ENCODE results near the gene TMEM132C. TPM values are rescaled to one million over a fixed set of nuclear protein-coding genes. Genes with fewer than 3 reads are reported as not detected.
A peak's percentile ranks its signal among the peaks of the same experiment; 100 is the strongest.

The TMEM132C gene
- total RNA-seq, 1 experiment from 2014 or later, result 0.14 TPM

GRCh38 chr12:128611736-128612135 lies 344.8 kb downstream of the TMEM132C start:
- Histone ChIP-seq H3K36me3 (replicated peaks; ENCODE audit: control insufficient read depth, insufficient read depth, low read length) (no peaks in the 10 kb centered on the region), H3K4me3 (ENCODE audit: insufficient read depth, low read depth, low read length) (no peak overlapping the region), H3K27me3 (ENCODE audit: control insufficient read depth, insufficient read depth, low read length) (no peaks in the 10 kb centered on the region)
- no peak for DNase-seq

- DNase-seq, result no peak
- Histone ChIP-seq H3K4me3 (ENCODE audit: insufficient read depth, low read depth, low read length) (no peak overlapping the region), H3K36me3 (replicated peaks; ENCODE audit: control insufficient read depth, insufficient read depth, low read length) (no peaks in the 10 kb centered on the region), H3K27me3 (ENCODE audit: control insufficient read depth, insufficient read depth, low read length) (no peaks in the 10 kb centered on the region)
These were observed 345.3 kb downstream of the TMEM132C start for GRCh38 chr12:128612150-128612850.

- peak; percentile 81 for DNase-seq
- no peaks in the 10 kb centered on the region for H3K27me3 ChIP-seq (ENCODE audit: control insufficient read depth, insufficient read depth, low read length)
- H3K4me3 ChIP-seq (ENCODE audit: insufficient read depth, low read depth, low read length), result no peak overlapping the region
- no peaks in the 10 kb centered on the region for H3K36me3 ChIP-seq (replicated peaks; ENCODE audit: control insufficient read depth, insufficient read depth, low read length)
These were observed 347.0 kb downstream of the TMEM132C start for GRCh38 chr12:128613837-128614590.

GRCh38 chr12:128617304-128617833 lies 350.4 kb downstream of the TMEM132C start:
- Histone ChIP-seq H3K36me3 (replicated peaks; ENCODE audit: control insufficient read depth, insufficient read depth, low read length) (no peaks in the 10 kb centered on the region), H3K4me3 (ENCODE audit: insufficient read depth, low read depth, low read length) (no peak overlapping the region), H3K27me3 (ENCODE audit: control insufficient read depth, insufficient read depth, low read length) (no peaks in the 10 kb centered on the region)
- no peak for DNase-seq

- H3K36me3 ChIP-seq (replicated peaks; ENCODE audit: control insufficient read depth, insufficient read depth, low read length), result no peaks in the 10 kb centered on the region
- no peak overlapping the region for H3K4me3 ChIP-seq (ENCODE audit: insufficient read depth, low read depth, low read length)
- DNase-seq, result peak; percentile 55
- no peaks in the 10 kb centered on the region for H3K27me3 ChIP-seq (ENCODE audit: control insufficient read depth, insufficient read depth, low read length)
These were observed 352.3 kb downstream of the TMEM132C start for GRCh38 chr12:128619263-128619662.

- DNase-seq, result no peak
- Histone ChIP-seq H3K36me3 (replicated peaks; ENCODE audit: control insufficient read depth, insufficient read depth, low read length) (no peaks in the 10 kb centered on the region), H3K27me3 (ENCODE audit: control insufficient read depth, insufficient read depth, low read length) (no peaks in the 10 kb centered on the region), H3K4me3 (ENCODE audit: insufficient read depth, low read depth, low read length) (no peak overlapping the region)
These were observed 354.3 kb downstream of the TMEM132C start for GRCh38 chr12:128621304-128621703.

GRCh38 chr12:128623748-128624147 lies 356.8 kb downstream of the TMEM132C start:
- no peak for DNase-seq
- H3K4me3 ChIP-seq (ENCODE audit: insufficient read depth, low read depth, low read length), result no peak overlapping the region
- no peaks in the 10 kb centered on the region for H3K36me3 ChIP-seq (replicated peaks; ENCODE audit: control insufficient read depth, insufficient read depth, low read length)
- no peaks in the 10 kb centered on the region for H3K27me3 ChIP-seq (ENCODE audit: control insufficient read depth, insufficient read depth, low read length)

- H3K27me3 ChIP-seq (ENCODE audit: control insufficient read depth, insufficient read depth, low read length), result no peaks in the 10 kb centered on the region
These were observed 359.9 kb downstream of the TMEM132C start for GRCh38 chr12:128626808-128627320.

GRCh38 chr12:128627659-128628058 lies 360.7 kb downstream of the TMEM132C start:
- no peaks in the 10 kb centered on the region for H3K36me3 ChIP-seq (replicated peaks; ENCODE audit: control insufficient read depth, insufficient read depth, low read length)
- no peak overlapping the region for H3K4me3 ChIP-seq (ENCODE audit: insufficient read depth, low read depth, low read length)
- no peaks in the 10 kb centered on the region for H3K27me3 ChIP-seq (ENCODE audit: control insufficient read depth, insufficient read depth, low read length)
- no peak for DNase-seq

More at GRCh38 chr12:128626808-128627320, 359.9 kb downstream of the TMEM132C start:
- no peak for DNase-seq
- H3K4me3 ChIP-seq (ENCODE audit: insufficient read depth, low read depth, low read length), result no peak overlapping the region
- H3K36me3 ChIP-seq (replicated peaks; ENCODE audit: control insufficient read depth, insufficient read depth, low read length), result no peaks in the 10 kb centered on the region

- H3K36me3 ChIP-seq (replicated peaks; ENCODE audit: control insufficient read depth, insufficient read depth, low read length), result no peaks in the 10 kb centered on the region
- DNase-seq, result no peak
- H3K4me3 ChIP-seq (ENCODE audit: insufficient read depth, low read depth, low read length), result no peak overlapping the region
- no peaks in the 10 kb centered on the region for H3K27me3 ChIP-seq (ENCODE audit: control insufficient read depth, insufficient read depth, low read length)
These were observed 363.0 kb downstream of the TMEM132C start for GRCh38 chr12:128629979-128630378.

- Histone ChIP-seq H3K36me3 (replicated peaks; ENCODE audit: control insufficient read depth, insufficient read depth, low read length) (no peaks in the 10 kb centered on the region), H3K27me3 (ENCODE audit: control insufficient read depth, insufficient read depth, low read length) (no peaks in the 10 kb centered on the region), H3K4me3 (ENCODE audit: insufficient read depth, low read depth, low read length) (no peak overlapping the region)
- DNase-seq, result no peak
These were observed 371.0 kb downstream of the TMEM132C start for GRCh38 chr12:128637642-128638606.

- DNase-seq, result no peak
- no peaks in the 10 kb centered on the region; the same call in 1 of the 2 replicates for H3K27me3 ChIP-seq (ENCODE audit: control insufficient read depth, insufficient read depth, low read length)
- H3K4me3 ChIP-seq (ENCODE audit: insufficient read depth, low read depth, low read length), result no peak overlapping the region
- no peaks in the 10 kb centered on the region for H3K36me3 ChIP-seq (replicated peaks; ENCODE audit: control insufficient read depth, insufficient read depth, low read length)
These were observed 372.1 kb downstream of the TMEM132C start for GRCh38 chr12:128639089-128639488.

- DNase-seq, result no peak
These were observed 376.2 kb downstream of the TMEM132C start for GRCh38 chr12:128643155-128643554.

More at GRCh38 chr12:128643155-128643554, 376.2 kb downstream of the TMEM132C start:
- Histone ChIP-seq H3K36me3 (replicated peaks; ENCODE audit: control insufficient read depth, insufficient read depth, low read length) (no peaks in the 10 kb centered on the region), H3K27me3 (ENCODE audit: control insufficient read depth, insufficient read depth, low read length) (no peaks in the 10 kb centered on the region; the same call in 1 of the 2 replicates), H3K4me3 (ENCODE audit: insufficient read depth, low read depth, low read length) (no peak overlapping the region)
